Adipose tissue (tissue), 3 donors: ENCODE data around the gene MAP2K5. TPM values are rescaled to one million over a fixed set of nuclear protein-coding genes. Genes with fewer than 3 reads are reported as not detected.

Experiments
- H3K27ac ChIP-seq: one replicate; pipeline ENCODE4 v1.5.1; 2013; ENCODE audit warnings: low read depth, low read length
- WGBS, 3 donors: extraction: QIAGEN DNeasy Blood & Tissue Kit; methylation state at CpG; one replicate each; pipeline ENCODE4 v1.1.7; 2013; 5-methylcytosine and 5-hydroxymethylcytosine counted together
- polyA plus RNA-seq, 3 donors: library from polyadenylated mRNA; stranded (reverse); fragments of 200-250 nt; gene quantifications; one replicate each; pipeline ENCODE4 v1.2.3, GENCODE V29; 2013
- donor health status: healthy with polysubstance abuse.
- donor health status: Bipolar disorder and iron deficiency.
- donor health status: healthy.

Gene MAP2K5
- polyA plus RNA-seq, 3 donors, result 10.3 to 13.3 (median 10.7) TPM

DNA sequence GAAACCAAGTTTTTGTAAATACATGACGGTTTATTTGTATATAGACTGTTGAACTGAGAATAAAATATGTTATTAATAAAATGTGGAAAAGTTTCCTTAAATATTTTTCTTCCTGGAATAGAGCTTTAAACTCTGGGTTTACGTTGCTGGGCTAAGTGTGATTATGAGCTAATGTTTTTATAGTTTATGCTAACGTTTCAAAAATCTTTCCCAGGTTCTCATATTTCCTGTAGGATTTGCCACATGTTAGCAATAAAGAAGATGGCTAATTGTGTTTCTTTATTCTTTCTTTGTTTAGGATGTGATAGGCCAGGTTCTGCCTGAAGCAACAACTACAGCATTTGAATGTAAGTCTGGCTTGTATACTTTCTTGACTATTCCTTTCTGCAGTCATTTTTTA is 7.2 kb downstream of the MAP2K5 start:
- WGBS, 3 donors, result 60 to 71% (median 67%) methylated on average over 3 of the region's 3 CpGs
- no peak overlapping the region for H3K27ac ChIP-seq

DNA sequence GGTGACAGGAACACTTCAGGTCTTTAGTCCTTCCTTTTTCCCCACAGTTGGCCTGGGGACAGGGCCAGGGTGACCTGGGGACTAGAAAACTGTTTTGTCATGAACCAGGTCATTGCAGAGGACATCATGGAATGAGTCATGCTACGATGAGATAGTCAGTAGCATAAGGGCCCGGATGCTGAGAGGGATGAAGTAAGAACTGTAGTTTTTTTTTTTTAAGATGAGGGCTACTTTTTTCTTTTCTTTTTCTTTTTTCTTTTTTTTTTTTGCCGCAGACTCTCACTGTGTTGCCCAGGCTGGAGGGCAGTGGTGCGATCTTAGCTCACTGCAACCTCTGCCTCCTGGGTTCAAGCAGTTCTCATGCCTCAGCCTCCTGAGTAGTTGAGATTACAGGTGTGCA is 8.0 kb downstream of the MAP2K5 start:
- H3K27ac ChIP-seq, result no peak overlapping the region
- 78 to 88% (median 79%) methylated on average over 4 of the region's 4 CpGs for WGBS, 3 donors

DNA sequence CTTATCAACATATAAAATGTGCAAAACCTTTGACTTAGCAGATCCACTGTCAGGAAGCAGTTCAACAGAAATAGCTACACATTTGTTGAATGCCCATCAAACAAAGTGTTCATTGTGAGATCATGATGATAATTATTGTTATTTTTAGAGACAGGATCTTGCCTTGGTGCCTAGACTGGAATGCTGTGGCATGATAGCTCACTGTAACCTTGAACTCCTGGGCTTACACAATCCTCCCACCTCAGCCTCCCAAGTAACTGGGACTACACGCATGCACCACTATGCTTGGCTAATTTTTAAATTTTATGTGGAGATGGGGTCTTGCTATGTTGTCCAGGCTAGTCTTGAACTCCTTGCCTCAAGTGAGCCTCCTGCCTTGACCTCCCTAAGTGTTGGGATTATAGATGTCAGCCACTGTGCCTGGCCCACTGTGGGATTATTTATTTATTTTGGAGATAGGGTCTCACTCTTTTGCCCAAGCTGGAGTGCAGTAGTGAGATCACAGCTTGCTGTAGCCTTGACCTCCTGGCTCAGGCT is 8.8 kb downstream of the MAP2K5 start:
- H3K27ac ChIP-seq, result no peak overlapping the region
- WGBS, 3 donors, result 89 to 100% (median 100%) methylated on average over 1 of the region's 1 CpG

DNA sequence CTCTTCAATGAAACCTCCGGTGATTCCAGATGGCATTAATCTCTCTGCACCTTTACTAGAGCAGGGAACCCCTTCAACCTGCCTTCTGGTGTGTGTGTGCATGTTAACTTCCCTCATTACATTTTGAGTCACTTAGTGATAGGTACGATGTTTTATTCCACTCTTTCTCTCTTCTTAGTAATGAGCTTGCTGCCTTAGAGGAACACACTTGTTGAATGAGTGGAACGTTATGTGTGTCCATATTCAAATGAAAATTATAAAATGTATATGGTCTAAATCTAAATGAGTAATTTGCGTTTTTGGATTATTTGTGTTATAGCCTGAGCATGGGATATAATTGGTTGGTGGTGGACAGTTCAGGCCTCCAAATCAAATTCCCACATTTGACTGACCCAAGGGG is 12.1 kb downstream of the MAP2K5 start:
- WGBS, 3 donors, result 95 to 96% (median 95%) methylated on average over 4 of the region's 4 CpGs
- H3K27ac ChIP-seq, result no peak overlapping the region

DNA sequence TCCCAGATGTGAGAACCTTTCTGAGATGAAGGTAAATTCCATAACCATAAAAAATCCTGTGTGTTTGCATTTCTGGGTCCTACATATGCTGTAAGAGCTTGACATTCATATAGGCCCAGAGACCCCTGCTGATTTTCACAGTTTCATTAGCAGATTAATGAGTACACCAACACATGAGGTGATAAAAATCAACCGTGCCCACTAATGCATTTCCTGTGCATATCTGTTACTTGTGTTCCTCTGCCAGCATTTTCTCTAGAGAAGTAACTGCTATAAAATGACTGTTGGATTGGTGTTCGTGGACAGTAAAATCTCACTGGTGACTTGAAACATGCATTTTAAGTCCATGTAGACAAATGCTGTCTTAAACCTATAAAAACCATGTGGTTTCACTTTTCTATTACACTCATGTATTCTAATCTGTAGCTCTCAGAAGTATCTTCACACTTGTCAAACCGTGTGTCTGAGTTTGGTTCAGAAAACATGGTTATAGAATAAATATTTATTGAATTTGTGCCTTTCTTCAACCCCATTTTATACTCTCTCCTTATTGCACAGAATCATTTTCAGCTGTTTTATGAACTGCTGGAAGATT is 14.6 kb downstream of the MAP2K5 start:
- WGBS, 3 donors, result 78 to 89% (median 81%) methylated on average over 3 of the region's 3 CpGs
- H3K27ac ChIP-seq, result no peak overlapping the region

DNA sequence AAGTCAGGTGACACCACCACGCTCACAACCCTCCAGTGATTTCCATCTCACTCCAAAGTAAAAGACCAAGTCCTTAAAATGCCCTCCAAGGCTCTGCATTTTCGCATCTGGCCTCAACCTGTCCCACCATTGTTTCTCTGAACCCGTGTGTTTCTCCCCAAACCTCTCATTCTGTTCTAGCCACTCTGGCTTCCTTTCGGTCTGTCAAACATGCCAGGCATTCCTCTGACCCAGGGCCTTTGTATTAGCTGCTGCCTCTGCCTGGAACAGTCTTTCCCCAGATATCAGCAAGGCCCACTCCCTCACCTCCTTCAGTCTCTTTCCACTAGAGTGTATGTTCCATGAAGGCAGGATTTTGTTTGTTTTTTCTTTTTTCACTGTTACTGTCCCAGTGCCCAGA is 16.0 kb downstream of the MAP2K5 start:
- H3K27ac ChIP-seq, result no peak overlapping the region
- WGBS, 3 donors, result 91 to 96% (median 96%) methylated on average over 4 of the region's 4 CpGs

DNA sequence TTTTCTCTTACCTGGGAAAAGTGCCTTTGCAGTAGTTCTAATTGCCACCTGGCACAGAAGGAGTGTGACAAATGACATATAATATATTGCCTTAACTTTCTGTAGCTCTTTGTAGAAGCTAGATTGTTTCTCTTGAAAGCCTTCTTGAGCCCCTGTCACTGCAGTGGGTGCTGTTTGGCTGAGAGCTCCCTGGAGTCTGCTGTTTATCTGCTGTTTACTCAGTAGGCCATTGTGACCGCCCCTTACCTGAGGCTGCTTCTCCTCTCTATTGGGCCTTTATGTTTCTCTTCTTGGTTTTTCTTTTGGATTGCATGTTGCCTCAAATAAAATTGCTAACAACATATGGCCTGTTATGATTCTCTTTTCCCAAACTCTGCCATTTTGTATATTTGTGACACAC is 16.7 kb downstream of the MAP2K5 start:
- 86 to 98% (median 96%) methylated on average over 1 of the region's 1 CpG for WGBS, 3 donors
- H3K27ac ChIP-seq, result no peak overlapping the region

DNA sequence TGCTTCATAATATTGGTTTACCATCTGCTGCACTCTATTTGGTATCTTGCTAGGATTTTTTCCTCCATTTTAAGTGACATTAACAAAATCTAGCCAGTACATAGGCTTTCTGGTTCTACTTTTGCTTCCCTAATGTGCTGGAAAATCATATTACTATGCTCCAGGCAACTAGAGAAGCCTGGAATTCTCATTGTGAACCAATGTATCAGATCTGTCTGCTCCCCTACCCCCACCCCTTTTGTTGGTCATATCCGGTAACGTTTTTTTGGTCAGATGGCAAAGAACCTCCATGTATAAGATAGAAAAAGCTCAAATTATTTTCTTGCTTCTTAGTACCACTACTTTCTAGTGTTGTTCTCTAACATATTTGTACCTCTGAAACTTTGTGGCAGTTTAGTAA is 17.1 kb downstream of the MAP2K5 start:
- H3K27ac ChIP-seq, result no peak overlapping the region
- 96 to 100% (median 99%) methylated on average over 2 of the region's 2 CpGs for WGBS, 3 donors

DNA sequence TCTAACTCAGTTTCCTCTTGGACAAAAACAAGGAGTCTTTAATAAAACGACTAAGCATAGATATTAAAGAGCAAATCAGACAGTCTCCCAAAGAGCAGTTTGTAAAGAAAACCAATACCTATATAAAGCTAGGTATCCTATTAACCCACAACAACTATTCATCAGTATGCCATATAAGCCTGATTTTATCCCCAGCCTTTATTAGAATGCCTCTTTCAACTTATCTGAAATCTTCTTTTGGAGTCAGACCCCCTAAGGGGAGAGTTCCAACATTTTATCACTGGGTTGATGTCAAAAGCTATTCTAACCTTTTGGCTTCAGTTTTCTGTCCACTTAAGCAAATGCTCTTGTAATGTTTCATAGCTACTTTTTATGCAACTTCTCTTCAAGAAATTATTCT is 17.8 kb downstream of the MAP2K5 start:
- no peak overlapping the region for H3K27ac ChIP-seq
- WGBS, 3 donors, result 81 to 97% (median 89%) methylated on average over 1 of the region's 1 CpG

DNA sequence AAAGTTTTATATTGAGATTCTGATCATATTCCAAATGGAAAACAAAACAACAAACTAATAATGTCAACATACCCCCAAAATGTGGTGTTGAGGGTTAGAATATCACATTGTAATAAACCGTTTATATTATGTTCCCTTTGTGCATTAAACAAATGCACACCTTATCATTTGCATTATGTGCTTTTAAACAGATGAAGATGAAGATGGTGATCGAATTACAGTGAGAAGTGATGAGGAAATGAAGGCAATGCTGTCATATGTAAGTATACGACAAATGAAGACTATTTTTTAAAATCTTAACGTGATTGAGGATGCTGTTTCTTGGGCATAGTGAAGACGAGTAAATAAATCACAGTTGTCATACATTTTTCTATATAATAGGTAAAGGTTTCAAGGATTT is 20.6 kb downstream of the MAP2K5 start:
- H3K27ac ChIP-seq, result no peak overlapping the region
- 95 to 96% (median 96%) methylated on average over 5 of the region's 5 CpGs for WGBS, 3 donors

DNA sequence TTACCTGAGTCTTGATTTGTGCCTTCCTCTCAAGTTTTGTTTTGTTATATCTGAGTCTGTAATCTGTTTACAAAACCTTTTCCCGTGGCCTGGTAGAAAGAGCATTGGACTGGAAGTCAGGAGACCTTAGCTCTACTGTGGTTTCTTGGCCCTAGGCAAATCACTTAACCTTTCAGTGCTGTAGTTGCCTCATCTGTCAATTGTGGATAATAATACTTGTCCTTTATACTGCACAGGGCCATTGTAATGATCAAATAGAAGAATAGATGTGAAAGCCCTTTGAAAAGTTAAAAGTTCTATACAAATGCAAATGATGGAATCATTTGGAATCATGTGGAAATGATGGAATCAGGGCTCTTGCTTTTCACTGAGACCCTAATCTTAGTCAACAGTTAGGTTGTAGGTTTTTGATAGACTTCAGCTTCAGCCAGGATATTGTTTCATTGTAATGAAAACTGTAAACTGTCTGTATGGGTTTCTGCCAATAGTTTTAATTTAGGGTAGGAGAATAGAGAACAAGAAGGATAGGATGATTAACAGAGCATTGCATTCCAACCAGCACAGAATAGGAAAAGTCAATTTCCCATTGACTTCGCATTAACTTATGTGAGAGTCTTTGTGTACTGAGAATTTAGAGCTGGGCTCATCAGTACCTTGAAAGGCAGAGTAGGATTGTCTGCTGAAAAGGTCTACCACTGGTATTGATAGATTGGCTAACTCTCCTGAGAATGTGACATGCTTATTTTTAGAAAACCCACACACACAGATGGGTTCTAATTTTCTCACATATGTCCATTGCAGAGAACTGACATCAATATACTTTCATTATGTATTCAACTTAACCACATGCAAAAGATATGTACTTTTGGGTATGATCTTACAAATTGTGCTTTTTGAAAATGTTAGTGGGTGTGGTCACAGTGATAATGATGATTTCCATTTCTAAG is 21.8 kb downstream of the MAP2K5 start:
- H3K27ac ChIP-seq, result no peak overlapping the region
- WGBS, 3 donors, result 77 to 82% (median 78%) methylated on average over 2 of the region's 2 CpGs

DNA sequence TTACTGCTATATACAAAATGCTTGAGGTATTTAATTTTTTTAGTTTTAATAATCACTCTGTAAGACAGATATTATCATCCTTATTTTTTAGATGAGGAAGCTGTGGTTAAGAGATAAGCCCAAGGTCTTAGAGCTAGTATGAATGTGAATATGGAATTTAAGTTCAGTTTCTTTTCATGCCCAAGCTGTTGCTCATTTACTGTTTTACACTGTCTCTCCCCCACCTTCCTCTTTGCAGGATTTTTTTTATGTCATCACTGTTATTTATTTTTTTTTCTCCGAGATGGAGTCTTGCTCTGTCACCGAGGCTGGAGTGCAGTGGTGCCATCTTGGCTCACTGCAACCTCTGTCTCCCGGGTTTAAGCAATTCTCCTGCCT is 22.5 kb downstream of the MAP2K5 start:
- WGBS, 3 donors, result 61 to 85% (median 75%) methylated on average over 3 of the region's 3 CpGs
- H3K27ac ChIP-seq, result no peak overlapping the region

DNA sequence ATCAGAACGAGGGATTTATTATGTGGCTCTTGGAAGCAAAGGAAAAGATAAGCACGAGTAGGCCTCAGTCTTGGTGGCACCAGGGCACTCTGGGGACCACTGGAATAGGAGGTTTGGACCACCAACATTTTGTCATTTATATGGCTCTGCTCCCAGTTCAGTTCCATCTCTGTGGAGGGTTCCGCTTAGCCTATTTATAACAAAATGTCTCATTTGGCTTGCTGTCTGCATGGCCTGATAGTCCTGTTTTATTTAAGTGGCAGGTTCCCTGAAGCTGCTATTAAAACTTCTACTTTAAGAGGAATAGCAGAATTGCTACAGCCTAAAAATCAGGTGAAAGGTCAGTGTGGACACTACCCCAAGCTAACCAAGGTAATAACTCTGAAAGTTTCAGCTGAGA is 27.2 kb downstream of the MAP2K5 start:
- H3K27ac ChIP-seq, result no peak overlapping the region
- 86 to 93% (median 88%) methylated on average over 3 of the region's 3 CpGs for WGBS, 3 donors

DNA sequence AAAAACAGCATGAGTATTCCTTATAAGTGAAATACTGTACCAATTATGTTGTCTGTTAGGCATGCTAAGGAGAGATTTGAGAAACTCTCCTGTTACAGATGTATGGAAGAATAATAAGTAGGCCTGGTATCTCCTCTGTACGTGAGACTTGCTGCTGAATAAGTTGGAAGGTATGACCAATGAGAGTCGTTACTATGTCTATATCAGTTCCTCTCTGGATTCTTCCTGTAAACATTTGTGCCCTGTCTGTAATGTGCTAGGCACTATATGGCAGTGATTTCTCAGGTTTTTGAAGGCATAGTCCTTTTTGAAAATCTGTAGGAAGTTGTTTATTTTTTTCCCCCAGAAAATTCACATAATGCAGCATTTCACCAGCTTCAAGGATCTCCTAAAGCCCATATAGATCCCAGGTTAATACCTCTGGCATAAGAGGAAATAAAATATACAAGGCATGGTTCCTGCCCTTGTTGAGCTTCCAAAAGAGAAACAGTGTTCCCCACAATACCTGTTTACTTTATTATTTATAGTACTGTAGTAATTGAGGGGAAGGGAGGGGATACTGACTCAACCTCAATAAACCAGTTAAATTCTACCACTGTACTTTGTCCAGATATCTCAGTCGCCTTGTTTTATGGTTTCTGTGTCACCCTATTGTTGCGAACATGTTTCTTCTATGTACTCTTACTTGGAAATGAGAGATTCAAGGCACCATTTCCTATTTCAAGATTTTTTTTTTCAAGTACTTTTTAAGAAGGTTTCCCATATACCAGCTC is 28.6 kb downstream of the MAP2K5 start:
- WGBS, 3 donors, result 96 to 98% (median 97%) methylated on average over 4 of the region's 4 CpGs
- H3K27ac ChIP-seq, result no peak overlapping the region

DNA sequence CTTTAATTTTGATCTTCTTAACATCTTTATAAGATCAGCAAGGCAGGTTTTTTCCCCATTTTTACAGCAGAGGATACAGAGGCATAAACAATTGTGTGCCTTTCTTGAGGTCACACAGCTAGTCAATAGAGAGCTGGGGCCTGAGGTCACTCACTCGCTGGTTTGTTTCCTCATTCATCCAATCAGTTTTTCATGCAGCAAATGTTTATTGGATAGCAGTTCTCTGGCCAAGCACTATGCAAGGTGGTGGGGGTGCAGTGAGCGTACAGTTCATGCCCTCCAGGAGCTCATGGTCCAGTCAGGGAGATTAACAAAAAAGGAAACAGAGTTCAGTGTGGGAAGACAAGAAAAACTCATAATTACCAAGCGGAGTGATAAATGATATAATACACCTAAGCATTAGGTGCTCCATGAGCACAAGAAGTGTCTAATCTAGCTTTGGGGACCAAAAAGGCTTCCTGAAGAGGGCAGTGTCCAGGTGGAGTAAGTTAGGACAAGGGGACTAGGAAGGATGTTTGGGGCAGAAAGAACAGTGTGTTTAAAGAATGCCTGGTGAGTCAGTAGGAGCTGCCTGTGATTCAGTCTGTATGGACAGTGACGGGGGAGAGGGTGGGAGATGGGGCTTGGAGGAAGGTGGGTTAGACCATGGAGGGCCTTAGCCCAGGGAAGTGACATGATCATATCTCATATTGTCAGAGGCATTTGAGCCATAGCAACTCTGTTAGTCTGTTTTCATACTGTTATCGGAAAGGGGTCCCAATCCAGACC is 29.3 kb downstream of the MAP2K5 start:
- 93 to 98% (median 97%) methylated on average over 5 of the region's 5 CpGs for WGBS, 3 donors
- H3K27ac ChIP-seq, result no peak overlapping the region

DNA sequence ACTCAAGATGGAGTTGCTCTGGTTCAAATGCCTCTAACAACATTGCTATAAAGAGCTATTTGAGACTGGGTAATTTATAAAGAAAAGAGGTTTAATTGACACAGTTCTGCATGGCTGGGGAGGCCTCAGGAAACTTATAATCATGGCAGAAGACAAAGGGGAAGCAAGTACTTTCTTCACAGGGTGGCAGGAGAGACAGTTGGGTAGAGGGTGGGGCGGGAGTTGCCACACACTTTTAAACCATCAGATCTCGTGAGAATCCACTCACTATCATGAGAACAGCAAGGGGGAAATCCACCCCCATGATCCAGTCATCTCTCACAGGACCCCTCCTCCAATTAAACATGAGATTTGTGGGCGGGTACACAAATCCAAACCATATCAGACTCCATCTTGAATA is 30.7 kb downstream of the MAP2K5 start:
- WGBS, 3 donors, result 80 to 100% (median 90%) methylated on average over 3 of the region's 3 CpGs
- no peak overlapping the region for H3K27ac ChIP-seq

DNA sequence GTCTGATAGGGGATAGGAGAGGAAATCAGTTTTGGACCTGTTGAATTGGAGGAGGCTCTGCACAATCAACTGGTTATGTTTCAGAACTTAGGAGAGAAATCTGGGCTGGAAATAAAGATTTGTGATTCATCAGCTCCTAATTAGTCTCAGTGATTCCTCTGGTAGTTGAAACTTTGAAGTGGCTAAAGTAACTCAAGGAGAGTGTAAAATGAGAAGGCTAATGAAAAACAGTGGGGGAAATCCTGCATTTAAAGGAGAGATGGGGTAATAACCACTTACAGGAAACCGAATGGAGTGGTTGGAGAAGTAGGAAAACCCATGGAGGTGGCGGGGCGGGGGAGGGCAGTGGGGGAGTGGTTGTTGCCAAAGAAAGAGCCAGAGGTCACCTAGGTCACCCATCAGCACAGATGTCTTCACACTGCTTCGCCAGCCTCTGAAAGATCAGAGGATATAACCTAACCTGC is 32.6 kb downstream of the MAP2K5 start:
- no peak overlapping the region for H3K27ac ChIP-seq
- 68 to 90% (median 69%) methylated on average over 4 of the region's 4 CpGs for WGBS, 3 donors

DNA sequence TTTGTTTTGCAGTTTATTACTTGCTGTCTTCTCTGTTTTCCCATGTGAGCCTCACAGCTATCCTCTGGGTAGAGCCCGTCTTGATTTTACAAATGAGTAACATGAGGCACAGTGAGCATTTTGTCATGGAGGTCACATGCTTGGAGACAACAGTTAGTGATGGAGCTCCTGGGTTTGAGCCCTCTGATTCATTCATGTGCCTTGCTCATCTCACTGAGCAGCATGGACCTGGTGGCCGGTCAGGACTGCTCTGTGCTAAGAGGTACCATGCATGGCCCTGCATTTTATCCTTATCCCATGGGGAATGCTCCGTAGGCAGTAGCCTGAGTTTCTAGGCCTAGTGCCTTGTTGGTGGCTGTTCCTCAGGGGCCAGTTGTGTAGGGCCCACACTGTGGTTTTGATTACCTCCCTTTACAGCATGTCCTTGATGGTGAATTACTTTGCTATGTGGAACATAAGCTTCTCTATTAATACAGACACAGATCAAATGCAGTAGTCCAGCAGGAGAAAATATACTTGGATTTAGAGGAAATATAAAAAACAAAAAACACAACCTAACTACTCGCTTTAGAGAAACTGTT is 35.6 kb downstream of the MAP2K5 start:
- WGBS, 3 donors, result 91 to 97% (median 94%) methylated on average over 4 of the region's 4 CpGs
- no peak overlapping the region for H3K27ac ChIP-seq
